GM21381 (cell line): Measurements from ENCODE around the gene PSMB4.
"Not testable (repeated sequence)": the region's sequence is repeated elsewhere in the genome, so short reads cannot be mapped to it uniquely, and the experiment has no call there.

Experiments
- ATAC-seq: cut with Tn5 transposase; IDR thresholded peaks from one replicate; pipeline ENCODE4 v1.9.1; 2021; ENCODE audit warnings: mild to moderate bottlenecking, moderate library complexity; ENCODE audit not compliant: unreplicated experiment

PSMB4 gene

GRCh38 chr1:151386002-151386401 lies 13.4 kb upstream of the PSMB4 start:
- no peak for ATAC-seq

- ATAC-seq, result not testable (repeated sequence)
These were observed 8.9 kb upstream of the PSMB4 start for GRCh38 chr1:151390221-151391078.

GRCh38 chr1:151391079-151391563 lies 8.3 kb upstream of the PSMB4 start:
- ATAC-seq, result no peak

GRCh38 chr1:151393583-151393982 lies 5.8 kb upstream of the PSMB4 start:
- ATAC-seq, result no peak

- not testable (repeated sequence) for ATAC-seq
These were observed 3.1 kb upstream of the PSMB4 start for GRCh38 chr1:151396265-151396664.

- ATAC-seq, result no peak
These were observed 1.9 kb downstream of the PSMB4 start for GRCh38 chr1:151401125-151401788.

- ATAC-seq, result no peak
These were observed 2.5 kb downstream of the PSMB4 start for GRCh38 chr1:151401860-151402259.

GRCh38 chr1:151402764-151403163 lies 3.4 kb downstream of the PSMB4 start:
- no peak for ATAC-seq

- ATAC-seq, result no peak
These were observed 4.2 kb downstream of the PSMB4 start for GRCh38 chr1:151403612-151404011.

- ATAC-seq, result no peak
These were observed 6.0 kb downstream of the PSMB4 start for GRCh38 chr1:151405187-151405951.

- ATAC-seq, result no peak
These were observed 6.8 kb downstream of the PSMB4 start for GRCh38 chr1:151406176-151406575.

- no peak for ATAC-seq
These were observed 7.9 kb downstream of the PSMB4 start for GRCh38 chr1:151407304-151407703.

- no peak for ATAC-seq
These were observed 9.5 kb downstream of the PSMB4 start for GRCh38 chr1:151408891-151409290.

GRCh38 chr1:151411884-151412283 lies 12.5 kb downstream of the PSMB4 start:
- ATAC-seq, result no peak

GRCh38 chr1:151416231-151416630 lies 16.9 kb downstream of the PSMB4 start:
- ATAC-seq, result no peak

- ATAC-seq, result no peak
These were observed 18.7 kb downstream of the PSMB4 start for GRCh38 chr1:151418081-151418480.

- ATAC-seq, result no peak
These were observed 20.4 kb downstream of the PSMB4 start for GRCh38 chr1:151419819-151420218.

- ATAC-seq, result no peak
These were observed 25.7 kb downstream of the PSMB4 start for GRCh38 chr1:151425103-151425502.

GRCh38 chr1:151428068-151428467 lies 28.7 kb downstream of the PSMB4 start:
- ATAC-seq, result no peak

GRCh38 chr1:151433827-151434226 lies 34.5 kb downstream of the PSMB4 start:
- ATAC-seq, result not testable (repeated sequence)

- no peak for ATAC-seq
These were observed 35.8 kb downstream of the PSMB4 start for GRCh38 chr1:151435174-151435573.
